CD14-positive monocyte (primary cell): ENCODE data around the gene PEDS1. TPM values are rescaled to one million over a fixed set of nuclear protein-coding genes. Genes with fewer than 3 reads are reported as not detected.
A peak's percentile ranks its signal among the peaks of the same experiment; 100 is the strongest.

Source experiments
- DNase-seq, 3 donors: peaks; one replicate each; pipeline ENCODE4 v3.0.0-alpha.2; 2011 to 2022
- H2AFZ ChIP-seq: 2 replicates; pipeline ENCODE4 v1.6.0; 2012; ENCODE audit warnings: mild to moderate bottlenecking, low read depth, low read length, inconsistent platforms; ENCODE audit not compliant: insufficient read depth, poor library complexity, severe bottlenecking
- H3K27ac ChIP-seq, 2 donors: 1 replicate in 1 of 2; 2 replicates in 1 of 2; pipeline ENCODE4 v1.5.1; 2012 to 2013; ENCODE audit warnings: low read length in 2 of 2, control low read depth in 1 of 2, inconsistent platforms in 1 of 2, low read depth in 1 of 2, mild to moderate bottlenecking in 1 of 2
- H3K27me3 ChIP-seq, 2 donors: one replicate each; pipeline versions ENCODE4 v1.6.0 to v1.6.1; 2011 to 2013; ENCODE audit warnings: low read length in 2 of 2; ENCODE audit not compliant: control insufficient read depth in 2 of 2, insufficient read depth in 2 of 2
- H3K36me3 ChIP-seq, 2 donors: replicated peaks in 1 of 2; 1 replicate in 1 of 2; 2 replicates in 1 of 2; pipeline versions ENCODE4 v1.5.1 to v1.6.1; 2012 to 2013; ENCODE audit warnings: low read length in 2 of 2, control low read depth in 1 of 2, inconsistent platforms in 1 of 2, mild to moderate bottlenecking in 1 of 2; ENCODE audit not compliant: insufficient read depth in 2 of 2, control insufficient read depth in 1 of 2
- H3K4me1 ChIP-seq, 2 donors: 1 replicate in 1 of 2; 2 replicates in 1 of 2; pipeline versions ENCODE4 v1.5.1 to v1.6.1; 2012 to 2013; ENCODE audit warnings: low read length in 2 of 2, control low read depth in 1 of 2, inconsistent platforms in 1 of 2, mild to moderate bottlenecking in 1 of 2, moderate library complexity in 1 of 2; ENCODE audit not compliant: insufficient read depth in 2 of 2, control insufficient read depth in 1 of 2
- H3K4me2 ChIP-seq: replicated peaks from 2 replicates; pipeline ENCODE3; 2012; ENCODE audit warnings: low read length, moderate library complexity, mild to moderate bottlenecking; ENCODE audit not compliant: poor library complexity, severe bottlenecking; ENCODE audit errors: extremely low read depth
- H3K4me3 ChIP-seq, 3 experiments: fragments of 200-600 bp in 1 of 3; sonication (generic) in 1 of 3; replicated peaks in 1 of 3; 1 replicate in 2 of 3; 2 replicates in 1 of 3; pipeline ENCODE4 v1.5.1; 2011 to 2013; ENCODE audit warnings: low read length in 3 of 3, mild to moderate bottlenecking in 3 of 3, control low read depth in 2 of 3, low read depth in 2 of 3, inconsistent platforms in 1 of 3, moderate library complexity in 1 of 3
- H3K79me2 ChIP-seq: 2 replicates; pipeline ENCODE4 v1.6.0; 2012; ENCODE audit warnings: mild to moderate bottlenecking, control low read depth, inconsistent platforms, low read length, moderate library complexity; ENCODE audit not compliant: insufficient read depth
- H3K9ac ChIP-seq: 2 replicates; pipeline ENCODE4 v1.6.0; 2017; ENCODE audit warnings: low read length, mild to moderate bottlenecking; ENCODE audit not compliant: insufficient read depth, poor library complexity, severe bottlenecking
- H3K9me3 ChIP-seq, 2 donors: replicated peaks in 1 of 2; 1 replicate in 1 of 2; 2 replicates in 1 of 2; pipeline versions ENCODE4 v1.5.1 to v1.6.1; 2012 to 2013; ENCODE audit warnings: low read length in 2 of 2, control low read depth in 1 of 2; ENCODE audit not compliant: control insufficient read depth in 1 of 2, insufficient read depth in 1 of 2
- H4K20me1 ChIP-seq: 2 replicates; pipeline ENCODE4 v1.6.0; 2012; ENCODE audit warnings: mild to moderate bottlenecking, low read length, control low read depth, moderate library complexity; ENCODE audit not compliant: insufficient read depth
- H3K27ac Mint-ChIP-seq, 7 donors: one replicate each; pipeline ENCODE4 v1.8.0; 2020; ENCODE audit warnings: mild to moderate bottlenecking in 7 of 7, mixed read lengths in 7 of 7, moderate library complexity in 6 of 7, inconsistent platforms in 2 of 7
- H3K27me3 Mint-ChIP-seq, 3 donors: one replicate each; pipeline ENCODE4 v1.8.0; 2021 to 2022; ENCODE audit warnings: low read depth in 3 of 3, mild to moderate bottlenecking in 3 of 3, mixed read lengths in 3 of 3, moderate library complexity in 3 of 3, inconsistent platforms in 1 of 3
- H3K36me3 Mint-ChIP-seq, 2 donors: one replicate each; pipeline ENCODE4 v1.8.0; 2020; ENCODE audit warnings: mixed read lengths in 2 of 2, inconsistent platforms in 1 of 2, mild to moderate bottlenecking in 1 of 2
- H3K4me1 Mint-ChIP-seq: one replicate; pipeline ENCODE4 v1.8.0; 2020; ENCODE audit warnings: mild to moderate bottlenecking, mixed read lengths
- H3K4me3 Mint-ChIP-seq, 2 donors: one replicate each; pipeline ENCODE4 v1.8.0; 2020; ENCODE audit warnings: mild to moderate bottlenecking in 2 of 2, mixed read lengths in 2 of 2, moderate library complexity in 1 of 2
- H3K9me3 Mint-ChIP-seq, 7 donors: one replicate each; pipeline ENCODE4 v1.8.0; 2020 to 2022; ENCODE audit warnings: mixed read lengths in 7 of 7, mild to moderate bottlenecking in 6 of 7, moderate library complexity in 6 of 7, inconsistent platforms in 2 of 7
- CTCF ChIP-seq: fragments of 200-600 bp; IDR thresholded peaks from one replicate; pipeline ENCODE4 v1.8.0; 2022; ENCODE audit warnings: antibody characterized with exemption, mild to moderate bottlenecking
- WGBS: methylation state at CpG from one replicate; pipeline ENCODE4 v1.1.5; 2013; ENCODE audit warnings: missing lambda C conversion rate; ENCODE audit not compliant: insufficient coverage; 5-methylcytosine and 5-hydroxymethylcytosine counted together
- intact Hi-C, 2 donors: fragments of 100-400 bp; cut with micrococcal nuclease; formaldehyde crosslinking; loops; one replicate each; pipeline versions ENCODE4 v1.15.0 to v1.15.1; 2023
- polyA plus RNA-seq, 3 donors: library from polyadenylated mRNA; depleted of rRNA in 1 of 3; unstranded in 2 of 3; stranded (reverse) in 1 of 3; fragments of 300-500 nt in 2 of 3; fragments of >200 nt in 1 of 3; fragmentation: Illumina TruSeq in 2 of 3; gene quantifications; 1 replicate in 2 of 3; 2 replicates in 1 of 3; pipeline ENCODE4 v1.2.3, GENCODE V29; 2012 to 2021

PEDS1 gene
- polyA plus RNA-seq, 3 donors, result 19.6 to 48.1 (median 25.2) TPM

GRCh38 chr20:50187403-50188051 is 34.0 kb upstream of the PEDS1 start:
- 3% methylated on average over 4 of the region's 12 CpGs for WGBS
- H3K79me2 ChIP-seq, result peaks cover 18% of the 10 kb centered on the region
- Mint-ChIP-seq H3K4me1 (peaks cover 49% of the 10 kb centered on the region), H3K4me3 (peak overlapping the region in 1 of 2 donors; percentile 30), H3K27me3 (peaks cover 3 to 6% (median 4%) of the 10 kb centered on the region in 3 donors), H3K36me3 (peaks cover 4% of the 10 kb centered on the region in 2 donors), H3K27ac (peak overlapping the region; percentile 34 to 89 (median 78)), H3K9me3 (peaks cover 0 to 3% (median 0%) of the 10 kb centered on the region in 7 donors)
- H3K36me3 ChIP-seq, result peaks cover 1 to 4% of the 10 kb centered on the region in 2 donors
- intact Hi-C loops, result loop anchor here (2.0 to 5.0 kb wide), 3 partner anchors 273 to 393 kb away; no protein-coding TSS in a partner anchor
- no peaks in the 10 kb centered on the region for H3K9me3 ChIP-seq
- H3K9ac ChIP-seq, result no peak overlapping the region
- no peaks in the 10 kb centered on the region for H3K27me3 ChIP-seq
- H3K4me1 ChIP-seq, result peaks cover 49 to 51% of the 10 kb centered on the region in 2 donors
- peak overlapping the region; percentile 19 for H3K4me2 ChIP-seq
- TF ChIP-seq CTCF, result no peak
- H3K27ac ChIP-seq, result no peak overlapping the region
- H4K20me1 ChIP-seq, result peaks cover 11% of the 10 kb centered on the region
- H2AFZ ChIP-seq, result no peak overlapping the region
- peak; percentile 49 to 73 (median 57) for DNase-seq
- H3K4me3 ChIP-seq, result peak overlapping the region in 1 of 3 experiments; percentile 24

GRCh38 chr20:50186987-50187402 is 33.5 kb upstream of the PEDS1 start:
- Histone ChIP-seq H3K4me3 (peak overlapping the region in 1 of 3 experiments; percentile 24), H2AFZ (no peak overlapping the region), H3K27me3 (no peaks in the 10 kb centered on the region), H3K9ac (no peak overlapping the region), H3K9me3 (no peaks in the 10 kb centered on the region), H3K36me3 (no peaks in the 10 kb centered on the region), H3K79me2 (peaks cover 13% of the 10 kb centered on the region), H4K20me1 (peaks cover 6% of the 10 kb centered on the region), H3K27ac (no peak overlapping the region), H3K4me1 (peaks cover 51% of the 10 kb centered on the region in 2 donors), H3K4me2 (peak overlapping the region; percentile 19)
- H3K27ac Mint-ChIP-seq, result peak overlapping the region in 6 of 7 donors; percentile 68 to 89 (median 80)
- peaks cover 51% of the 10 kb centered on the region for H3K4me1 Mint-ChIP-seq
- peaks cover 0 to 2% (median 0%) of the 10 kb centered on the region in 7 donors for H3K9me3 Mint-ChIP-seq
- no peak for TF ChIP-seq CTCF
- DNase-seq, result no peak
- intact Hi-C loops, result loop anchor here (2.0 to 5.0 kb wide), 3 partner anchors 274 to 394 kb away; no protein-coding TSS in a partner anchor
- no peaks in the 10 kb centered on the region for H3K36me3 Mint-ChIP-seq
- WGBS, result 71% methylated on average over 2 of the region's 8 CpGs
- peaks cover 3 to 6% (median 3%) of the 10 kb centered on the region in 3 donors for H3K27me3 Mint-ChIP-seq
- peak overlapping the region in 1 of 2 donors; percentile 30 for H3K4me3 Mint-ChIP-seq
